WI38 (cell line): ENCODE results near the gene KCNH1.
"Not testable (repeated sequence)": the region's sequence is repeated elsewhere in the genome, so short reads cannot be mapped to it uniquely, and the experiment has no call there.

Experiments
- H3K4me3 ChIP-seq: 2 replicates; pipeline ENCODE4 v1.5.1; 2011; ENCODE audit warnings: low read depth, mild to moderate bottlenecking, control low read depth, low read length
- CTCF ChIP-seq: IDR thresholded peaks from 2 replicates; pipeline ENCODE4 v1.5.1; 2012; ENCODE audit warnings: low read depth, mild to moderate bottlenecking, control low read depth, low read length

Gene KCNH1

GRCh38 chr1:210978316-210978973 lies 155.5 kb downstream of the KCNH1 start:
- H3K4me3 ChIP-seq: no peak overlapping the region
- TF ChIP-seq CTCF: no peak

- TF ChIP-seq CTCF: no peak
- H3K4me3 ChIP-seq: no peak overlapping the region
These were observed 182.7 kb downstream of the KCNH1 start for GRCh38 chr1:210951279-210951678.

- peak; percentile 50 for TF ChIP-seq CTCF
These were observed 183.9 kb downstream of the KCNH1 start for GRCh38 chr1:210949940-210950546.

GRCh38 chr1:210949489-210949888 lies 184.5 kb downstream of the KCNH1 start:
- H3K4me3 ChIP-seq: no peak overlapping the region
- TF ChIP-seq CTCF: no peak

More at GRCh38 chr1:210949940-210950546, 183.9 kb downstream of the KCNH1 start:
- not testable (repeated sequence) for H3K4me3 ChIP-seq

GRCh38 chr1:210949039-210949438 lies 184.9 kb downstream of the KCNH1 start:
- TF ChIP-seq CTCF: no peak
- H3K4me3 ChIP-seq: no peak overlapping the region

GRCh38 chr1:210944252-210944651 lies 189.7 kb downstream of the KCNH1 start:
- TF ChIP-seq CTCF: no peak
- no peak overlapping the region for H3K4me3 ChIP-seq

GRCh38 chr1:210942513-210942912 lies 191.4 kb downstream of the KCNH1 start:
- H3K4me3 ChIP-seq: no peak overlapping the region
- no peak for TF ChIP-seq CTCF
